Measurements from ENCODE around the gene ASIP. TPM values are rescaled to one million over a fixed set of nuclear protein-coding genes. Genes with fewer than 3 reads are reported as not detected.

ASIP gene
- total and polyA plus RNA-seq, 7 donors: 0.06 to 0.68 (median 0.40) TPM; not detected in 4

DNA sequence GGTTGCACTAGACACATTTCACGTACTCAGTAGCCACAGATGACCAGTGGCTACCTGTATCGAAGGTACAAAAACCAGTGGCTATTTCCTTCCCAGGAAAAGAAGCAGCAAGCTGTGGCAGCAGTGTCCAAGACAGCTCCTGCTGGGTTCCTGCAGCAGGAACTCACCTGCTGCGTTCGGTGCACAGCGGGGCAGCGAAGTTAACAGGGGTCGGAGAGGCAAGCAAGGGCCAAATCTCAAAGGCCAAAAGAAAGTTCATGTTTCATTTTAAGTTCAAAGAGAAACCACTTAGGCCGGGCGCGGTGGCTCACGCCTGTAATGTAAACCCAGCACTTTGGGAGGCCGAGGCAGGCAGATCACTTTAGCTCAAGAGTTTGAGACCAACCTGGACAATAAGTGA is 26.9 kb downstream of the ASIP start:
- WGBS, 3 donors: 92 to 98% (median 97%) methylated on average over 12 of the region's 12 CpGs
- Histone ChIP-seq H3K27me3 (ENCODE audit: insufficient read depth in 3 of 3, low read length in 2 of 3) (no peaks in the 10 kb centered on the region), H3K4me1 (no peaks in the 10 kb centered on the region), H3K4me3 (no peak overlapping the region), H3K9me3 (no peaks in the 10 kb centered on the region), H3K27ac (no peak overlapping the region), H3K36me3 (ENCODE audit: insufficient read depth in 1 of 2, low read depth in 1 of 2) (peaks cover 0 to 10% of the 10 kb centered on the region in 2 donors)
- DNase-seq (no peak), ATAC-seq (no peak)
- TF ChIP-seq CTCF (IDR thresholded peaks at IDR 0.05): no peak
- intact Hi-C loops (cut with DNase I): loop anchor here in 1 of 2 donors (10.0 kb wide), 1 partner anchor 73 kb away; no protein-coding TSS in a partner anchor

GRCh38 chr20:34268851-34269636 is 27.8 kb downstream of the ASIP start:
- peak; percentile 34 to 61 (median 56) for ATAC-seq
- intact Hi-C loops (cut with DNase I): loop anchor here in 1 of 2 donors (10.0 kb wide), 1 partner anchor 74 kb away; no protein-coding TSS in a partner anchor
- Histone ChIP-seq H3K4me1 (no peaks in the 10 kb centered on the region), H3K4me3 (peak overlapping the region; percentile 53), H3K27ac (no peak overlapping the region), H3K36me3 (ENCODE audit: insufficient read depth in 1 of 2, low read depth in 1 of 2) (peaks cover 0 to 18% of the 10 kb centered on the region in 2 donors), H3K27me3 (ENCODE audit: insufficient read depth in 3 of 3, low read length in 2 of 3) (no peaks in the 10 kb centered on the region), H3K9me3 (no peaks in the 10 kb centered on the region)
- DNase-seq: peak in 1 of 2 donors; percentile 27
- 10 to 29% (median 18%) methylated on average over 50 to 58 of the region's 58 CpGs for WGBS, 3 donors
- no peak for TF ChIP-seq CTCF (IDR thresholded peaks at IDR 0.05)

DNA sequence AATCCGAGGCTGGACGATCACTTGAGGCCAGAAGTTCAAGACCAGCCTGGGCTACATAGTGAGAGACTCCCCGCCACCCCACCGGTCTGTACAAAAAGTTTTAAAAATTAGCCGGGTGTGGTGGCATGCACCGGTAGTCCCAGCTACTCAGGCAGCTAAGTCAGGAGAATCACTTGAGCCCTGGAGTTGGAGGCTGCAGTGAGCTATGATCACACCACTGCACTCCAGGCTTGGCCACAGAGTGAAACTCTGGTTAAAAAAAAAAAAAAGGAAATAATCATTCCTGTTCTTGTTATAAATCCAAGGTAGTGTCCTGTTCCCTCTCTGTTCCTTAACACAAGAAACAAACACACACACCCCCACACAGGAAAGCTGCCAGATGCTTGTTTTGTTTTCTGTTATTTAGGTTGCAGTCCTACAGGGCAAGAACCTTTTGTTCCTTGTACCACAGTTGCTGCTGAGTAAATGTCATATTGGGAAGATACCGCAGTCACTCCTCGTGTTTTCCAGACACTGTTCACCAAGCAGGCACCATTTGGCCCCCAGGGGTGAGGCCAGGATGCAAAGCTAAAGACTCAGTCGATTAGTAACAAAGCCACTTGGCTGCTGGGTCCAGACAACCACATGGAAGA is 28.9 kb downstream of the ASIP start:
- peaks cover 3 to 27% of the 10 kb centered on the region in 2 donors for H3K36me3 ChIP-seq (ENCODE audit: insufficient read depth in 1 of 2, low read depth in 1 of 2)
- no peak for TF ChIP-seq CTCF (IDR thresholded peaks at IDR 0.05)
- no peak overlapping the region for H3K27ac ChIP-seq
- no peaks in the 10 kb centered on the region for H3K9me3 ChIP-seq
- no peak overlapping the region for H3K4me3 ChIP-seq
- DNase-seq (no peak), ATAC-seq (peak in 2 of 4 donors; percentile 28 to 53)
- H3K27me3 ChIP-seq (ENCODE audit: insufficient read depth in 3 of 3, low read length in 2 of 3): no peaks in the 10 kb centered on the region
- intact Hi-C loops (cut with DNase I): loop anchor here in 1 of 2 donors (10.0 kb wide), 1 partner anchor 75 kb away; no protein-coding TSS in a partner anchor
- no peaks in the 10 kb centered on the region for H3K4me1 ChIP-seq
- 68 to 79% (median 72%) methylated on average over 9 of the region's 9 CpGs for WGBS, 3 donors

DNA sequence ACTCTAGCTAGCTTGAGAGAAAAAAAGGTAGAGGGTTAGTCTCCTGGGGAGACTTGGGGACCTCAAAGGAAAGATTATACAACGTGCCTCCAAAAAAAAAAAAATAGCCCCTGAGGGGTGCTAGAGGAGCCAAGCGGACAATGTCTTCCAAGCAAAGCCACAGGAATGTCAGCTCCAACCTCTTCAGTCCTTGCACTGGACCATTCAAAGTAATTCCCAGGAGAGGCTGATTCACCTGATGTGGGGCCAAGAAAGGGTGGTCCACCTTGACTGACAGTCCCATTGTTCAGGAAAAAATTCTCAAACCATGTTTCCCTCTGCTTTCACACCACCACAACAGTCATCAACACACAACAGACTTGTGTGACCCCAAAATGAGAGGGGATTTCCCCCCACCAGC is 30.7 kb downstream of the ASIP start:
- H3K36me3 ChIP-seq (ENCODE audit: insufficient read depth in 1 of 2, low read depth in 1 of 2): peaks cover 3 to 45% of the 10 kb centered on the region in 2 donors
- no peaks in the 10 kb centered on the region for H3K27me3 ChIP-seq (ENCODE audit: insufficient read depth in 3 of 3, low read length in 2 of 3)
- no peak overlapping the region for H3K27ac ChIP-seq
- 71 to 87% (median 87%) methylated on average over 2 of the region's 2 CpGs for WGBS, 3 donors
- DNase-seq (no peak), ATAC-seq (no peak)
- intact Hi-C loops (cut with DNase I): no loop called here
- no peaks in the 10 kb centered on the region for H3K9me3 ChIP-seq
- TF ChIP-seq CTCF (IDR thresholded peaks at IDR 0.05): no peak
- no peaks in the 10 kb centered on the region for H3K4me1 ChIP-seq
- H3K4me3 ChIP-seq: no peak overlapping the region
